Tibial nerve (tissue), 4 donors: Measurements from ENCODE around the gene CENPF. TPM values are rescaled to one million over a fixed set of nuclear protein-coding genes. Genes with fewer than 3 reads are reported as not detected.
"Not testable (repeated sequence)": the region's sequence is repeated elsewhere in the genome, so short reads cannot be mapped to it uniquely, and the experiment has no call there.

ENCODE experiments used
- DNase-seq, 2 donors: peaks; one replicate each; pipeline ENCODE4 v3.0.0-alpha.2; 2019; ENCODE audit warnings: low spot score in 2 of 2
- H3K27ac ChIP-seq, 4 donors: fragments of 200-600 bp; sonication (generic) in 3 of 4; one replicate each; pipeline ENCODE4 v1.5.1; 2017 to 2019; ENCODE audit warnings: mild to moderate bottlenecking in 1 of 4
- H3K27me3 ChIP-seq, 2 donors: fragments of 200-600 bp; sonication (generic) in 1 of 2; one replicate each; pipeline versions ENCODE4 v1.5.1 to v1.6.0; 2017 to 2019
- H3K36me3 ChIP-seq, 3 donors: fragments of 200-600 bp; sonication (generic); one replicate each; pipeline ENCODE4 v1.5.1; 2018 to 2019
- H3K4me1 ChIP-seq, 4 donors: fragments of 200-600 bp; sonication (generic) in 3 of 4; one replicate each; pipeline ENCODE4 v1.5.1; 2017 to 2019
- H3K4me3 ChIP-seq, 4 donors: fragments of 200-600 bp; sonication (generic) in 3 of 4; one replicate each; pipeline ENCODE4 v1.5.1; 2017 to 2019; ENCODE audit warnings: mild to moderate bottlenecking in 1 of 4, moderate library complexity in 1 of 4
- H3K9me3 ChIP-seq, 4 donors: fragments of 200-600 bp; sonication (generic) in 3 of 4; one replicate each; pipeline ENCODE4 v1.5.1; 2017 to 2019
- CTCF ChIP-seq, 5 experiments: fragments of 200-600 bp in 3 of 5; fragments of 450-650 bp in 2 of 5; sonication (generic) in 3 of 5; IDR thresholded peaks; one replicate each; pipeline ENCODE4 v1.5.1; 2016 to 2019; ENCODE audit warnings: antibody characterized with exemption in 5 of 5, mild to moderate bottlenecking in 3 of 5, moderate library complexity in 2 of 5
- EP300 ChIP-seq, 2 donors: sonication (generic); formaldehyde crosslinking; IDR thresholded peaks; one replicate each; pipeline ENCODE4 v1.6.1; 2017; ENCODE audit warnings: antibody characterized with exemption in 2 of 2, mild to moderate bottlenecking in 1 of 2
- POLR2A ChIP-seq, 2 donors: fragments of 450-650 bp; IDR thresholded peaks; one replicate each; pipeline ENCODE4 v1.6.1; 2017; ENCODE audit warnings: antibody characterized with exemption in 2 of 2, mild to moderate bottlenecking in 2 of 2, moderate library complexity in 2 of 2
- WGBS, 2 donors: methylation state at CpG; one replicate each; pipeline ENCODE4 v1.1.5; 2018; 5-methylcytosine and 5-hydroxymethylcytosine counted together
- total RNA-seq, 4 donors: library from RNA; depleted of rRNA; stranded (reverse); fragments of >200 nt; gene quantifications; one replicate each; pipeline ENCODE4 v1.1.0, GENCODE V29; 2016

Gene CENPF
- total RNA-seq, 4 donors from 2014 or later: 0.84 to 4.4 (median 1.1) TPM

GRCh38 chr1:214586621-214587020 lies 16.4 kb upstream of the CENPF start:
- Histone ChIP-seq H3K9me3 (no peaks in the 10 kb centered on the region), H3K4me3 (no peak overlapping the region), H3K27ac (no peak overlapping the region), H3K36me3 (no peaks in the 10 kb centered on the region), H3K4me1 (peaks cover 0 to 3% (median 0%) of the 10 kb centered on the region in 4 donors), H3K27me3 (no peaks in the 10 kb centered on the region)
- TF ChIP-seq EP300 (IDR thresholded peaks at IDR 0.05) (no peak), CTCF (IDR thresholded peaks at IDR 0.05) (no peak), POLR2A (IDR thresholded peaks at IDR 0.05) (no peak)
- DNase-seq: no peak
- 89 to 91% methylated on average over 3 of the region's 3 CpGs for WGBS, 2 donors

- H3K36me3 ChIP-seq: no peaks in the 10 kb centered on the region
- no peaks in the 10 kb centered on the region for H3K27me3 ChIP-seq
- TF ChIP-seq CTCF (IDR thresholded peaks at IDR 0.05): no peak
- no peak for TF ChIP-seq EP300 (IDR thresholded peaks at IDR 0.05)
- no peak for TF ChIP-seq POLR2A (IDR thresholded peaks at IDR 0.05)
- no peak overlapping the region for H3K4me3 ChIP-seq
- H3K27ac ChIP-seq: no peak overlapping the region
- DNase-seq: no peak
- H3K9me3 ChIP-seq: no peaks in the 10 kb centered on the region
- WGBS, 2 donors: 66 to 76% methylated on average over 5 of the region's 5 CpGs
- H3K4me1 ChIP-seq: peaks cover 0 to 3% (median 0%) of the 10 kb centered on the region in 4 donors
Observed at GRCh38 chr1:214587165-214587564, 15.8 kb upstream of the CENPF start.

GRCh38 chr1:214588963-214589597 lies 13.9 kb upstream of the CENPF start:
- H3K4me3 ChIP-seq: no peak overlapping the region
- peaks cover 0 to 3% (median 0%) of the 10 kb centered on the region in 4 donors for H3K4me1 ChIP-seq
- no peak overlapping the region for H3K27ac ChIP-seq
- no peaks in the 10 kb centered on the region for H3K36me3 ChIP-seq
- WGBS, 2 donors: 93 to 97% methylated on average over 4 of the region's 4 CpGs
- no peaks in the 10 kb centered on the region for H3K9me3 ChIP-seq
- no peak for DNase-seq
- TF ChIP-seq EP300 (IDR thresholded peaks at IDR 0.05): no peak
- no peak for TF ChIP-seq CTCF (IDR thresholded peaks at IDR 0.05)
- no peak for TF ChIP-seq POLR2A (IDR thresholded peaks at IDR 0.05)
- no peaks in the 10 kb centered on the region for H3K27me3 ChIP-seq

- no peaks in the 10 kb centered on the region for H3K9me3 ChIP-seq
- H3K4me3 ChIP-seq: no peak overlapping the region
- H3K27me3 ChIP-seq: no peaks in the 10 kb centered on the region
- DNase-seq: no peak
- H3K36me3 ChIP-seq: no peaks in the 10 kb centered on the region
- TF ChIP-seq POLR2A (IDR thresholded peaks at IDR 0.05): no peak
- TF ChIP-seq EP300 (IDR thresholded peaks at IDR 0.05): no peak
- no peak for TF ChIP-seq CTCF (IDR thresholded peaks at IDR 0.05)
- no peak overlapping the region for H3K27ac ChIP-seq
- H3K4me1 ChIP-seq: no peaks in the 10 kb centered on the region
- WGBS, 2 donors: 84 to 91% methylated on average over 5 of the region's 5 CpGs
Observed at GRCh38 chr1:214590696-214591095, 12.3 kb upstream of the CENPF start.

- not testable (repeated sequence) for H3K27ac ChIP-seq, H3K27me3 ChIP-seq, H3K36me3 ChIP-seq, H3K9me3 ChIP-seq, DNase-seq, H3K4me3 ChIP-seq, H3K4me1 ChIP-seq
- WGBS, 2 donors: 83 to 91% methylated on average over 8 of the region's 8 CpGs
Observed at GRCh38 chr1:214591918-214592317, 11.1 kb upstream of the CENPF start.

GRCh38 chr1:214593158-214593557 lies 9.8 kb upstream of the CENPF start:
- H3K9me3 ChIP-seq: no peaks in the 10 kb centered on the region
- TF ChIP-seq POLR2A (IDR thresholded peaks at IDR 0.05) (no peak), CTCF (IDR thresholded peaks at IDR 0.05) (no peak), EP300 (IDR thresholded peaks at IDR 0.05) (no peak)
- H3K27me3 ChIP-seq: no peaks in the 10 kb centered on the region
- no peak overlapping the region for H3K4me3 ChIP-seq
- H3K36me3 ChIP-seq: no peaks in the 10 kb centered on the region
- no peak overlapping the region for H3K27ac ChIP-seq
- no peaks in the 10 kb centered on the region for H3K4me1 ChIP-seq
- DNase-seq: no peak
